Ectodermal cell (in vitro differentiated cells): ENCODE data around the gene VDAC2.

Source experiments
- H3K27ac ChIP-seq: 2 replicates; pipeline ENCODE4 v1.7.0; 2013; ENCODE audit warnings: mild to moderate bottlenecking, low read depth, low read length; ENCODE audit not compliant: insufficient read depth, poor library complexity, severe bottlenecking
- H3K27me3 ChIP-seq: 2 replicates; pipeline ENCODE4 v1.7.0; 2013; ENCODE audit warnings: mild to moderate bottlenecking, low read length; ENCODE audit not compliant: insufficient read depth, control insufficient read depth, poor library complexity, severe bottlenecking
- H3K36me3 ChIP-seq: one replicate; pipeline ENCODE4 v1.7.0; 2013; ENCODE audit warnings: low read length; ENCODE audit not compliant: control insufficient read depth, insufficient read depth
- H3K4me1 ChIP-seq: one replicate; pipeline ENCODE4 v1.7.0; 2013; ENCODE audit warnings: low read length; ENCODE audit not compliant: control insufficient read depth, insufficient read depth
- H3K4me3 ChIP-seq: 2 replicates; pipeline ENCODE4 v1.7.0; 2013; ENCODE audit warnings: low read depth, low read length, control low read depth; ENCODE audit not compliant: insufficient read depth
- H3K9me3 ChIP-seq: 2 replicates; pipeline ENCODE4 v1.7.0; 2013; ENCODE audit warnings: mild to moderate bottlenecking, low read length, moderate library complexity; ENCODE audit not compliant: control insufficient read depth
- WGBS, 2 experiments: methylation state at CpG; one replicate each; pipeline ENCODE4 v1.1.7; 2013; ENCODE audit warnings: missing lambda C conversion rate in 2 of 2; 5-methylcytosine and 5-hydroxymethylcytosine counted together

The VDAC2 gene

GRCh38 chr10:75276069-75276872, 65.7 kb downstream of the VDAC2 start:
- H3K27me3 ChIP-seq, result no peaks in the 10 kb centered on the region
- no peak overlapping the region for H3K27ac ChIP-seq
- 90% methylated on average over 46 of the region's 46 CpGs for WGBS, 2 experiments
- H3K4me1 ChIP-seq, result no peaks in the 10 kb centered on the region
- H3K36me3 ChIP-seq, result no peaks in the 10 kb centered on the region
- H3K4me3 ChIP-seq, result no peak overlapping the region
- H3K9me3 ChIP-seq, result no peaks in the 10 kb centered on the region

- no peak overlapping the region for H3K27ac ChIP-seq
- H3K4me1 ChIP-seq, result peaks cover 12% of the 10 kb centered on the region
- no peak overlapping the region for H3K4me3 ChIP-seq
- no peaks in the 10 kb centered on the region for H3K36me3 ChIP-seq
- H3K27me3 ChIP-seq, result no peaks in the 10 kb centered on the region
- 87 to 88% methylated on average over 1 to 2 of the region's 2 CpGs for WGBS, 2 experiments
- H3K9me3 ChIP-seq, result no peaks in the 10 kb centered on the region
Measured at GRCh38 chr10:75280236-75280635, 69.6 kb downstream of the VDAC2 start.
